H1 (cell line): ENCODE results near the gene PFDN4. TPM values are rescaled to one million over a fixed set of nuclear protein-coding genes. Genes with fewer than 3 reads are reported as not detected.

Experiments used
- CTCF ChIA-PET: fragments of 300-600 bp; sonication (Branson Sonifier 250); formaldehyde crosslinking; loops from one replicate; lab custom pipeline; 2021; ENCODE audit not compliant: partially characterized antibody; lab: Charles Lee
- POLR2A ChIA-PET: fragments of 300-600 bp; sonication (Branson Sonifier 250); formaldehyde crosslinking; loops from one replicate; lab custom pipeline; 2021; ENCODE audit warnings: inconsistent platforms; ENCODE audit not compliant: partially characterized antibody; lab: Charles Lee
- DNase-seq, 2 experiments: peaks; one replicate each; pipeline versions ENCODE4 v3.0.0 to v3.0.0-alpha.2; 2010 to 2022; ENCODE audit warnings: low spot score in 2 of 2, low read depth in 1 of 2, mixed read lengths in 1 of 2
- FAIRE-seq: peaks from 2 replicates; lab custom pipeline; 2011; peaks lifted over from hg19 to GRCh38; lab: Jason Lieb, UNC
- H2AFZ ChIP-seq: 2 replicates; pipeline ENCODE4 v1.8.1; 2012; ENCODE audit warnings: low read length, inconsistent platforms
- H2AK5ac ChIP-seq: 2 replicates; pipeline ENCODE4 v1.6.1; 2013; ENCODE audit warnings: low read depth, low read length
- H2BK120ac ChIP-seq: replicated peaks from 2 replicates; pipeline ENCODE3; 2013; ENCODE audit warnings: low read depth, low read length, inconsistent platforms
- H2BK12ac ChIP-seq: 2 replicates; pipeline ENCODE4 v1.6.1; 2013; ENCODE audit warnings: low read depth, low read length
- H2BK15ac ChIP-seq: 2 replicates; pipeline ENCODE4 v1.6.1; 2013; ENCODE audit warnings: low read length
- H2BK20ac ChIP-seq: 2 replicates; pipeline ENCODE4 v1.6.1; 2013; ENCODE audit warnings: low read length
- H2BK5ac ChIP-seq: 2 replicates; pipeline ENCODE4 v1.6.1; 2013; ENCODE audit warnings: low read depth, low read length
- H3K14ac ChIP-seq: 2 replicates; pipeline ENCODE4 v1.6.1; 2013; ENCODE audit warnings: inconsistent platforms; ENCODE audit not compliant: insufficient read length
- H3K18ac ChIP-seq: 2 replicates; pipeline ENCODE4 v1.6.1; 2013; ENCODE audit warnings: low read length; ENCODE audit errors: extremely low read depth
- H3K23ac ChIP-seq: 2 replicates; pipeline ENCODE4 v1.6.1; 2013; ENCODE audit warnings: inconsistent platforms; ENCODE audit not compliant: insufficient read length
- H3K23me2 ChIP-seq: 2 replicates; pipeline ENCODE4 v1.6.1; 2013; ENCODE audit warnings: low read depth, low read length
- H3K27ac ChIP-seq: 2 replicates; pipeline ENCODE4 v1.6.1; 2011; ENCODE audit warnings: low read depth, low read length, inconsistent platforms
- H3K27me3 ChIP-seq, 4 experiments: replicated peaks in 1 of 4; 1 replicate in 1 of 4; 2 replicates in 3 of 4; pipeline versions ENCODE4 v1.6.1 to v1.8.1; 2011 to 2013; ENCODE audit warnings: low read length in 3 of 4, mild to moderate bottlenecking in 3 of 4, inconsistent platforms in 2 of 4, mixed read lengths in 2 of 4, moderate library complexity in 1 of 4; ENCODE audit not compliant: control insufficient read depth in 3 of 4, insufficient read depth in 3 of 4; ENCODE audit errors: extremely low read depth in 1 of 4
- H3K36me3 ChIP-seq, 4 experiments: 2 replicates each; pipeline versions ENCODE4 v1.6.1 to v1.8.1; 2011 to 2013; ENCODE audit warnings: mild to moderate bottlenecking in 4 of 4, low read length in 3 of 4, moderate library complexity in 2 of 4, control low read depth in 1 of 4, inconsistent platforms in 1 of 4; ENCODE audit not compliant: insufficient read depth in 4 of 4, control insufficient read depth in 2 of 4
- H3K4ac ChIP-seq: replicated peaks from 2 replicates; pipeline ENCODE3; 2013; ENCODE audit warnings: low read length, low read depth, mixed read lengths, inconsistent platforms; ENCODE audit not compliant: insufficient read length
- H3K4me1 ChIP-seq, 4 experiments: replicated peaks in 1 of 4; 1 replicate in 1 of 4; 2 replicates in 3 of 4; pipeline versions ENCODE4 v1.6.1 to v1.8.1; 2011 to 2013; ENCODE audit warnings: low read length in 3 of 4, inconsistent platforms in 2 of 4, mixed read lengths in 1 of 4; ENCODE audit not compliant: insufficient read depth in 4 of 4, control insufficient read depth in 3 of 4
- H3K4me2 ChIP-seq, 2 experiments: 2 replicates each; pipeline versions ENCODE4 v1.6.1 to v1.8.1; 2011 to 2013; ENCODE audit warnings: low read depth in 2 of 2, low read length in 2 of 2, control low read depth in 1 of 2, inconsistent platforms in 1 of 2, mild to moderate bottlenecking in 1 of 2; ENCODE audit not compliant: insufficient read depth in 1 of 2
- H3K4me3 ChIP-seq, 4 experiments: fragments of 200-600, 300-600 bp in 1 of 4; sonication (generic), shearing (Covaris generic), sonication (Bioruptor Twin) in 1 of 4; 2 replicates each; pipeline versions ENCODE4 v1.5.1 to v1.8.1; 2011 to 2016; ENCODE audit warnings: low read length in 4 of 4, low read depth in 3 of 4, control low read depth in 2 of 4, inconsistent platforms in 2 of 4, mild to moderate bottlenecking in 2 of 4, mixed read lengths in 1 of 4, moderate library complexity in 1 of 4; ENCODE audit not compliant: insufficient read depth in 2 of 4; ENCODE audit errors: extremely low read depth in 1 of 4
- H3K56ac ChIP-seq: replicated peaks from 2 replicates; pipeline ENCODE3; 2013; ENCODE audit warnings: low read depth, mild to moderate bottlenecking, mixed read lengths, low read length, inconsistent platforms; ENCODE audit not compliant: insufficient read length
- H3K79me1 ChIP-seq: 2 replicates; pipeline ENCODE4 v1.6.1; 2013; ENCODE audit warnings: low read depth, low read length, control low read depth
- H3K79me2 ChIP-seq, 2 experiments: 2 replicates each; pipeline versions ENCODE4 v1.6.1 to v1.8.1; 2012 to 2013; ENCODE audit warnings: low read length in 2 of 2, mild to moderate bottlenecking in 2 of 2, inconsistent platforms in 1 of 2; ENCODE audit not compliant: insufficient read depth in 2 of 2, control insufficient read depth in 1 of 2
- H3K9ac ChIP-seq, 4 experiments: replicated peaks in 1 of 4; 1 replicate in 1 of 4; 2 replicates in 3 of 4; pipeline versions ENCODE4 v1.6.1 to v1.8.1; 2011 to 2013; ENCODE audit warnings: low read depth in 3 of 4, low read length in 3 of 4, control low read depth in 2 of 4, mild to moderate bottlenecking in 2 of 4, moderate library complexity in 2 of 4, inconsistent platforms in 1 of 4; ENCODE audit errors: extremely low read depth in 1 of 4
- H3K9me3 ChIP-seq, 2 experiments: 2 replicates each; pipeline versions ENCODE4 v1.6.1 to v1.8.1; 2012 to 2013; ENCODE audit warnings: mild to moderate bottlenecking in 2 of 2, moderate library complexity in 2 of 2, control low read depth in 1 of 2, inconsistent platforms in 1 of 2, low read depth in 1 of 2, low read length in 1 of 2, mixed read lengths in 1 of 2; ENCODE audit not compliant: insufficient read depth in 2 of 2
- H4K20me1 ChIP-seq, 2 experiments: replicated peaks in 1 of 2; 2 replicates each; pipeline versions ENCODE3 to v1.8.1; 2011 to 2013; ENCODE audit warnings: inconsistent platforms in 2 of 2, low read length in 2 of 2, mild to moderate bottlenecking in 1 of 2; ENCODE audit not compliant: insufficient read depth in 2 of 2, control insufficient read depth in 1 of 2
- H4K5ac ChIP-seq: 2 replicates; pipeline ENCODE4 v1.6.1; 2013; ENCODE audit warnings: low read length, low read depth, mixed read lengths, inconsistent platforms; ENCODE audit not compliant: insufficient read length
- H4K8ac ChIP-seq: 2 replicates; pipeline ENCODE4 v1.8.0; 2013; ENCODE audit warnings: mild to moderate bottlenecking, moderate library complexity, low read length, inconsistent platforms; ENCODE audit not compliant: insufficient read depth; ENCODE audit errors: extremely low read depth
- H4K91ac ChIP-seq: replicated peaks from 2 replicates; pipeline ENCODE3; 2013; ENCODE audit warnings: low read length, mixed read lengths, inconsistent platforms; ENCODE audit not compliant: insufficient read length
- CHD1 ChIP-seq: IDR thresholded peaks from 2 replicates; pipeline ENCODE4 v1.6.1; 2012; ENCODE audit warnings: low read depth, low read length, improper control_type of control experiment
- CTCF ChIP-seq, 3 experiments: IDR thresholded peaks; 1 replicate in 2 of 3; 2 replicates in 1 of 3; pipeline versions ENCODE4 v1.5.1 to v1.6.1; 2011; ENCODE audit warnings: low read length in 3 of 3, mild to moderate bottlenecking in 3 of 3, inconsistent platforms in 2 of 3, low read depth in 1 of 3, moderate library complexity in 1 of 3; ENCODE audit not compliant: insufficient read depth in 1 of 3; ENCODE audit errors: control extremely low read depth in 1 of 3
- E2F6 ChIP-seq: IDR thresholded peaks from 2 replicates; pipeline ENCODE4 v1.6.1; 2012; ENCODE audit warnings: inconsistent platforms
- JUND ChIP-seq: IDR thresholded peaks from 2 replicates; pipeline ENCODE4 v1.6.1; 2011; ENCODE audit warnings: mild to moderate bottlenecking, improper control_type of control experiment, low read length
- TAF7 ChIP-seq: optimal IDR thresholded peaks from 2 replicates; pipeline ENCODE3; 2011; ENCODE audit warnings: low read depth, mild to moderate bottlenecking, inconsistent platforms, low read length, moderate library complexity, borderline replicate concordance
- WGBS, 2 experiments: shearing (Covaris generic) in 1 of 2; methylation state at CpG; one replicate each; pipeline versions ENCODE4 v1.1.6 to v1.1.7; 2013 to 2015; ENCODE audit warnings: low lambda C conversion rate in 2 of 2, mixed read lengths in 2 of 2, inconsistent platforms in 1 of 2, low coverage in 1 of 2, missing lambda C conversion rate in 1 of 2; ENCODE audit not compliant: insufficient replicate concordance in 2 of 2, insufficient coverage in 1 of 2, insufficient read length in 1 of 2; ENCODE audit errors: extremely low coverage in 1 of 2, missing lambda C conversion rate in 1 of 2; 5-methylcytosine and 5-hydroxymethylcytosine counted together
- polyA plus RNA-seq, 7 experiments: library from polyadenylated mRNA; depleted of rRNA in 3 of 7; stranded (reverse) in 5 of 7; unstranded in 2 of 7; fragments of >200 nt in 5 of 7; fragments of 200-250 nt in 2 of 7; gene quantifications; 1 replicate in 5 of 7; 2 replicates in 1 of 7; 4 replicates in 1 of 7; pipeline versions ENCODE4 v1.2.1 to v1.2.3, GENCODE V29; 2011 to 2013; ENCODE audit warnings: missing spikeins in 2 of 7, mixed read lengths in 2 of 7
- total RNA-seq: library from RNA; stranded (reverse); fragmentation: NEBNext Ultra II Directional; extraction: Animal tissue kit (Norgen Biotek cat#: 25700); gene quantifications from 2 replicates; pipeline ENCODE4 v1.2.1, GENCODE V29; 2021

Gene PFDN4
- total and polyA plus RNA-seq, 2 of the 8 experiments (the other 6 are each of a cell fraction or from before 2014, with no cell fraction given) = 41.9 to 96.8 TPM

- Histone ChIP-seq H4K5ac (no peak overlapping the region), H3K36me3 (no peaks in the 10 kb centered on the region)
- TF ChIP-seq CHD1 (no peak), JUND (no peak), CTCF (IDR thresholded peaks at IDR 0.05; ENCODE audit: control extremely low read depth in 1 of 3, insufficient read depth in 1 of 3, low read depth in 1 of 3, low read length in 3 of 3) (no peak), E2F6 (no peak), TAF7 (no peak)
- TF ChIP-seq, all 59 proteins: peak for 0
- FAIRE-seq = no peak
- POLR2A ChIA-PET = no interaction called here
- no peaks in the 10 kb centered on the region for H3K4me1 ChIP-seq
- no peaks in the 10 kb centered on the region for H3K79me2 ChIP-seq
- H3K56ac ChIP-seq = no peak overlapping the region
- no peak for DNase-seq
- no peak overlapping the region for H3K4me3 ChIP-seq
- no peaks in the 10 kb centered on the region for H3K79me1 ChIP-seq
- H2AK5ac ChIP-seq = no peak overlapping the region
- no peak overlapping the region for H3K9ac ChIP-seq
- H2BK5ac ChIP-seq = no peak overlapping the region
- WGBS, 2 experiments = 88 to 100% methylated on average over 1 to 2 of the region's 2 CpGs
- no peak overlapping the region for H2BK120ac ChIP-seq
- peaks cover 0 to 5% of the 10 kb centered on the region in 2 experiments; a peak in 1 of 4 replicates for H3K9me3 ChIP-seq
- no peak overlapping the region for H3K23ac ChIP-seq
- H4K20me1 ChIP-seq = no peaks in the 10 kb centered on the region
- H3K14ac ChIP-seq = no peak overlapping the region
- no peak overlapping the region for H3K27ac ChIP-seq
- no peaks in the 10 kb centered on the region for H3K27me3 ChIP-seq
- no peak overlapping the region for H2BK20ac ChIP-seq
- H4K8ac ChIP-seq = no peak overlapping the region
- no peak overlapping the region for H2BK12ac ChIP-seq
- no peaks in the 10 kb centered on the region for H3K23me2 ChIP-seq
- no peak overlapping the region for H2AFZ ChIP-seq
- H3K4ac ChIP-seq = no peak overlapping the region
- H3K4me2 ChIP-seq = no peak overlapping the region
- CTCF ChIA-PET = no interaction called here
- no peak overlapping the region for H2BK15ac ChIP-seq
- H3K18ac ChIP-seq = no peak overlapping the region
- no peak overlapping the region for H4K91ac ChIP-seq
These were observed 21.8 kb downstream of the PFDN4 start for GRCh38 chr20:54229566-54230160.
